A549 (cell line): ENCODE measurements around the gene SNX17. TPM values are rescaled to one million over a fixed set of nuclear protein-coding genes. Genes with fewer than 3 reads are reported as not detected.

Source experiments
- ATAC-seq, 2 experiments: fragments of 200-7000 bp in 1 of 2; fragments of >200 bp in 1 of 2; cut with Nextera tagmentation in 1 of 2; cut with Tn5 transposase in 1 of 2; 3 replicates each; pipeline versions ENCODE4 v1.8.0 to v1.9.1; 2018 to 2020; ENCODE audit warnings: mild to moderate bottlenecking in 1 of 2, moderate library complexity in 1 of 2
- CTCF ChIA-PET: fragments of 300-600 bp; sonication (Branson Sonifier 250); formaldehyde crosslinking; extraction: SDS; loops from one replicate; lab custom pipeline; 2021; ENCODE audit warnings: antibody characterized with exemption, inconsistent platforms; lab: Yijun Ruan, JAX
- POLR2A ChIA-PET: fragments of 350-600 bp; formaldehyde crosslinking; extraction: SDS; loops from one replicate; lab custom pipeline; 2021; ENCODE audit warnings: antibody characterized with exemption, inconsistent platforms; lab: Yijun Ruan, JAX
- DNase-seq, 2 experiments: peaks; one replicate each; pipeline versions ENCODE4 v3.0.0 to v3.0.0-alpha.2; 2011 to 2016; ENCODE audit warnings: low read depth in 1 of 2, low spot score in 1 of 2
- FAIRE-seq: peaks from 2 replicates; lab custom pipeline; 2011; peaks lifted over from hg19 to GRCh38; lab: Jason Lieb, UNC
- H3K27ac ChIP-seq, 2 experiments: fragments of >200 bp; sonication (Bioruptor Twin); formaldehyde crosslinking; 3 replicates each; pipeline ENCODE4 v1.5.1; 2016 to 2017
- H3K4me1 ChIP-seq: fragments of >200 bp; sonication (Bioruptor Twin); formaldehyde crosslinking; 3 replicates; pipeline ENCODE4 v1.6.1; 2016
- H3K4me2 ChIP-seq: fragments of >200 bp; sonication (Bioruptor Twin); formaldehyde crosslinking; 3 replicates; pipeline ENCODE4 v1.6.1; 2016
- H3K4me3 ChIP-seq: fragments of >200 bp; sonication (Bioruptor Twin); formaldehyde crosslinking; 3 replicates; pipeline ENCODE4 v1.5.1; 2016
- H3K9me3 ChIP-seq: fragments of >200 bp; sonication (Bioruptor Twin); formaldehyde crosslinking; 3 replicates; pipeline ENCODE4 v1.6.1; 2016
- CBX8 ChIP-seq: fragments of 200-600 bp; sonication (generic); IDR thresholded peaks from 2 replicates; pipeline ENCODE4 v1.6.1; 2016
- CEBPB ChIP-seq, 2 experiments: fragments of >200 bp in 1 of 2; sonication (Bioruptor Twin) in 1 of 2; formaldehyde crosslinking in 1 of 2; IDR thresholded peaks; 2 replicates each; pipeline ENCODE4 v1.6.1; 2012 to 2016
- CHD2 ChIP-seq: fragments of 150-350 bp; IDR thresholded peaks from 2 replicates; pipeline ENCODE4 v1.6.1; 2014; ENCODE audit warnings: low read length; ENCODE audit not compliant: partially characterized antibody
- CHD4 ChIP-seq: fragments of 200-600 bp; sonication (generic); IDR thresholded peaks from 2 replicates; pipeline ENCODE4 v1.6.1; 2016; ENCODE audit warnings: antibody characterized with exemption, mild to moderate bottlenecking, borderline replicate concordance
- FOSL2 ChIP-seq, 2 experiments: fragments of 450-650 bp in 1 of 2; fragments of >200 bp in 1 of 2; sonication (Bioruptor Twin) in 1 of 2; formaldehyde crosslinking; IDR thresholded peaks; 2 replicates each; pipeline versions ENCODE4 v1.5.0 to v1.6.1; 2016 to 2020; ENCODE audit warnings: mild to moderate bottlenecking in 1 of 2, moderate library complexity in 1 of 2
- GATA3 ChIP-seq: IDR thresholded peaks from 2 replicates; pipeline ENCODE4 v1.6.1; 2012; ENCODE audit warnings: borderline replicate concordance
- HDAC2 ChIP-seq: fragments of 200-600 bp; sonication (generic); IDR thresholded peaks from 2 replicates; pipeline ENCODE4 v1.6.1; 2016
- HES2 ChIP-seq: fragments of >200 bp; sonication (Bioruptor Twin); formaldehyde crosslinking; IDR thresholded peaks from 2 replicates; pipeline ENCODE4 v1.6.1; 2016
- HOXA7 ChIP-seq: fragments of 250-450 bp; sonication (Bioruptor Pico); IDR thresholded peaks from 2 replicates; pipeline ENCODE4 v1.5.0; 2020; ENCODE audit warnings: mild to moderate bottlenecking, moderate library complexity
- HOXB13 ChIP-seq: fragments of 250-450 bp; sonication (Bioruptor Pico); IDR thresholded peaks from 2 replicates; pipeline ENCODE4 v1.5.0; 2020; ENCODE audit warnings: low read depth, mild to moderate bottlenecking, moderate library complexity
- HOXB5 ChIP-seq: fragments of 250-450 bp; sonication (Bioruptor Pico); IDR thresholded peaks from 2 replicates; pipeline ENCODE4 v1.5.0; 2020; ENCODE audit warnings: mild to moderate bottlenecking, moderate library complexity
- JUN ChIP-seq, 2 experiments: fragments of >200 bp; sonication (Bioruptor Twin); formaldehyde crosslinking; IDR thresholded peaks; 2 replicates in 1 of 2; 3 replicates in 1 of 2; pipeline ENCODE4 v1.6.1; 2016 to 2017
- JUNB ChIP-seq: fragments of >200 bp; sonication (Bioruptor Twin); formaldehyde crosslinking; IDR thresholded peaks from 2 replicates; pipeline ENCODE4 v1.6.1; 2016
- KDM1A ChIP-seq: fragments of 200-600 bp; sonication (generic); IDR thresholded peaks from 2 replicates; pipeline ENCODE4 v1.6.1; 2016; ENCODE audit warnings: low read depth, mild to moderate bottlenecking
- MAX ChIP-seq: IDR thresholded peaks from 2 replicates; pipeline ENCODE4 v1.6.1; 2012
- MAZ ChIP-seq: fragments of 150-350 bp; IDR thresholded peaks from 2 replicates; pipeline ENCODE4 v1.6.1; 2014; ENCODE audit warnings: antibody characterized with exemption, low read depth, low read length, borderline replicate concordance
- MYC ChIP-seq: IDR thresholded peaks from 2 replicates; pipeline ENCODE4 v1.6.1; 2012; ENCODE audit warnings: mild to moderate bottlenecking, inconsistent platforms, low read length, improper control_type of control experiment, borderline replicate concordance
- NFE2L2 ChIP-seq: fragments of 150-350 bp; conservative IDR thresholded peaks from 2 replicates; pipeline ENCODE4 v1.6.1; 2014; ENCODE audit warnings: low read length
- POLR2A ChIP-seq: IDR thresholded peaks from 2 replicates; pipeline ENCODE4 v1.6.1; 2012; ENCODE audit warnings: mild to moderate bottlenecking, low read length
- RAD21 ChIP-seq, 2 experiments: fragments of >200 bp in 1 of 2; sonication (Bioruptor Twin) in 1 of 2; formaldehyde crosslinking in 1 of 2; IDR thresholded peaks in 1 of 2; conservative IDR thresholded peaks in 1 of 2; 2 replicates in 1 of 2; 3 replicates in 1 of 2; pipeline ENCODE4 v1.6.1; 2012 to 2018; ENCODE audit warnings: inconsistent platforms in 1 of 2
- RCOR1 ChIP-seq: fragments of 150-350 bp; IDR thresholded peaks from 2 replicates; pipeline ENCODE4 v1.6.1; 2014; ENCODE audit warnings: antibody characterized with exemption, low read length, low read depth
- RFX5 ChIP-seq: fragments of 450-650 bp; IDR thresholded peaks from 2 replicates; pipeline ENCODE4 v1.7.1; 2014; ENCODE audit warnings: antibody characterized with exemption, mild to moderate bottlenecking, moderate library complexity
- RNF2 ChIP-seq: fragments of 200-600 bp; sonication (generic); IDR thresholded peaks from 2 replicates; pipeline ENCODE4 v1.6.1; 2016; ENCODE audit warnings: low read depth, mild to moderate bottlenecking, antibody characterized with exemption, moderate library complexity, borderline replicate concordance
- SMC3 ChIP-seq: fragments of >200 bp; sonication (Bioruptor Twin); formaldehyde crosslinking; IDR thresholded peaks from 3 replicates; pipeline ENCODE4 v1.6.1; 2018; ENCODE audit warnings: inconsistent platforms
- TFCP2L1 ChIP-seq: fragments of 250-450 bp; sonication (Bioruptor Pico); IDR thresholded peaks from 2 replicates; pipeline ENCODE4 v1.5.0; 2021; ENCODE audit warnings: mild to moderate bottlenecking
- TP53 ChIP-seq: fragments of 250-450 bp; sonication (Bioruptor Pico); IDR thresholded peaks from 2 replicates; pipeline ENCODE4 v1.5.0; 2021; ENCODE audit warnings: mild to moderate bottlenecking, moderate library complexity
- whole genome bisulfite sequencing: methylation state at CpG from one replicate; pipeline ENCODE4 v1.1.6; 2017; ENCODE audit errors: missing lambda C conversion rate; 5-methylcytosine and 5-hydroxymethylcytosine counted together
- polyA plus RNA-seq, 4 experiments: library from polyadenylated mRNA; depleted of rRNA in 3 of 4; stranded (reverse); fragments of >200 nt; fragmentation: RNase III in 1 of 4; extraction: RNeasy Plus Mini Kit Qiagen cat#74134 plus additional on column Dnase treatment in 1 of 4; gene quantifications; 2 replicates in 3 of 4; 3 replicates in 1 of 4; pipeline ENCODE4 v1.2.3, GENCODE V29; 2011 to 2017
- TF ChIP-seq, protein P1 (sequence below): IDR thresholded peaks from 2 replicates; pipeline ENCODE4 v1.6.1; 2012
- TF ChIP-seq, protein P2 (sequence below): fragments of 150-350 bp; IDR thresholded peaks from 2 replicates; pipeline ENCODE4 v1.6.1; 2014; ENCODE audit warnings: low read depth, mild to moderate bottlenecking, low read length
- TF ChIP-seq, protein P3 (sequence below): fragments of >200 bp; sonication (Bioruptor Twin); formaldehyde crosslinking; IDR thresholded peaks from 3 replicates; pipeline ENCODE4 v1.5.1; 2016
- TF ChIP-seq, protein P4 (sequence below): fragments of >200 bp; sonication (Bioruptor Twin); formaldehyde crosslinking; IDR thresholded peaks from 3 replicates; pipeline ENCODE4 v1.6.1; 2016
- TF ChIP-seq, protein P5 (sequence below): IDR thresholded peaks from 2 replicates; pipeline ENCODE4 v1.6.1; 2012; ENCODE audit warnings: low read depth, borderline replicate concordance

SNX17 gene
- polyA plus RNA-seq, 2 of the 4 experiments (the other 2 are of a cell fraction) = 141 to 154 TPM

GRCh38 chr2:27320958-27321543 lies 49.4 kb upstream of the SNX17 start:
- H3K27ac ChIP-seq = peak overlapping the region; percentile 93 to 99
- H3K4me1 ChIP-seq = peaks cover 31% of the 10 kb centered on the region
- POLR2A ChIA-PET = interaction anchor here (0.6 to 1.0 kb wide), 2 partner anchors 11 to 18 kb away, joined by 3 to 10 read pairs; no protein-coding TSS in a partner anchor
- H3K4me2 ChIP-seq = peak overlapping the region; percentile 82
- CTCF ChIA-PET = interaction anchor here (0.7 to 12.8 kb wide), 28 partner anchors 8 to 295 kb away, joined by 3 to 171 read pairs (median 4); partner anchors contain the start of genes EIF2B4, SNX17, TRIM54 and ZNF513
- 4% methylated on average over 8 of the region's 8 CpGs for WGBS
- H3K9me3 ChIP-seq = no peaks in the 10 kb centered on the region
- FAIRE-seq = peak; percentile 51
- peak; percentile 86 to 88 for ATAC-seq
- H3K4me3 ChIP-seq = peak overlapping the region; percentile 58; the same call in 1 of the 3 replicates
- TF ChIP-seq JUN (IDR thresholded peaks at IDR 0.05) = peak; percentile 35 to 86; a peak in 3 of 5 replicates
- TF ChIP-seq MAX = peak; percentile 85
- TF ChIP-seq HOXB13 = no peak
- TF ChIP-seq CHD4 = no peak
- peak; percentile 60 for TF ChIP-seq SMC3
- TF ChIP-seq MYC = 0 out of 2 replicates have a peak, but pooled peaks have one; percentile 41
- TF ChIP-seq NFE2L2 = no peak
- TF ChIP-seq HOXA7 = no peak
- TF ChIP-seq, protein P1, sequence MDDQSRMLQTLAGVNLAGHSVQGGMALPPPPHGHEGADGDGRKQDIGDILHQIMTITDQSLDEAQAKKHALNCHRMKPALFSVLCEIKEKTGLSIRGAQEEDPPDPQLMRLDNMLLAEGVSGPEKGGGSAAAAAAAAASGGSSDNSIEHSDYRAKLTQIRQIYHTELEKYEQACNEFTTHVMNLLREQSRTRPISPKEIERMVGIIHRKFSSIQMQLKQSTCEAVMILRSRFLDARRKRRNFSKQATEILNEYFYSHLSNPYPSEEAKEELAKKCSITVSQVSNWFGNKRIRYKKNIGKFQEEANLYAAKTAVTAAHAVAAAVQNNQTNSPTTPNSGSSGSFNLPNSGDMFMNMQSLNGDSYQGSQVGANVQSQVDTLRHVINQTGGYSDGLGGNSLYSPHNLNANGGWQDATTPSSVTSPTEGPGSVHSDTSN = 0 out of 2 replicates have a peak, but pooled peaks have one; percentile 46
- no peak for TF ChIP-seq CBX8
- TF ChIP-seq RFX5 = no peak
- TF ChIP-seq, protein P2, sequence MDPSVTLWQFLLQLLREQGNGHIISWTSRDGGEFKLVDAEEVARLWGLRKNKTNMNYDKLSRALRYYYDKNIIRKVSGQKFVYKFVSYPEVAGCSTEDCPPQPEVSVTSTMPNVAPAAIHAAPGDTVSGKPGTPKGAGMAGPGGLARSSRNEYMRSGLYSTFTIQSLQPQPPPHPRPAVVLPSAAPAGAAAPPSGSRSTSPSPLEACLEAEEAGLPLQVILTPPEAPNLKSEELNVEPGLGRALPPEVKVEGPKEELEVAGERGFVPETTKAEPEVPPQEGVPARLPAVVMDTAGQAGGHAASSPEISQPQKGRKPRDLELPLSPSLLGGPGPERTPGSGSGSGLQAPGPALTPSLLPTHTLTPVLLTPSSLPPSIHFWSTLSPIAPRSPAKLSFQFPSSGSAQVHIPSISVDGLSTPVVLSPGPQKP = no peak
- TF ChIP-seq, protein P3, sequence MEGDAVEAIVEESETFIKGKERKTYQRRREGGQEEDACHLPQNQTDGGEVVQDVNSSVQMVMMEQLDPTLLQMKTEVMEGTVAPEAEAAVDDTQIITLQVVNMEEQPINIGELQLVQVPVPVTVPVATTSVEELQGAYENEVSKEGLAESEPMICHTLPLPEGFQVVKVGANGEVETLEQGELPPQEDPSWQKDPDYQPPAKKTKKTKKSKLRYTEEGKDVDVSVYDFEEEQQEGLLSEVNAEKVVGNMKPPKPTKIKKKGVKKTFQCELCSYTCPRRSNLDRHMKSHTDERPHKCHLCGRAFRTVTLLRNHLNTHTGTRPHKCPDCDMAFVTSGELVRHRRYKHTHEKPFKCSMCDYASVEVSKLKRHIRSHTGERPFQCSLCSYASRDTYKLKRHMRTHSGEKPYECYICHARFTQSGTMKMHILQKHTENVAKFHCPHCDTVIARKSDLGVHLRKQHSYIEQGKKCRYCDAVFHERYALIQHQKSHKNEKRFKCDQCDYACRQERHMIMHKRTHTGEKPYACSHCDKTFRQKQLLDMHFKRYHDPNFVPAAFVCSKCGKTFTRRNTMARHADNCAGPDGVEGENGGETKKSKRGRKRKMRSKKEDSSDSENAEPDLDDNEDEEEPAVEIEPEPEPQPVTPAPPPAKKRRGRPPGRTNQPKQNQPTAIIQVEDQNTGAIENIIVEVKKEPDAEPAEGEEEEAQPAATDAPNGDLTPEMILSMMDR = peak; percentile 59
- TF ChIP-seq HES2 = no peak
- TF ChIP-seq FOSL2 (IDR thresholded peaks at IDR 0.05) = peak; percentile 99
- TF ChIP-seq FOSL2 (CRISPR knock-in tag; IDR thresholded peaks at IDR 0.05) = peak; percentile 100
- no peak for TF ChIP-seq HOXB5 (CRISPR knock-in tag)
- TF ChIP-seq JUNB = peak; percentile 93
- TF ChIP-seq KDM1A = no peak
- TF ChIP-seq POLR2A = no peak
- no peak for TF ChIP-seq CHD2
- TF ChIP-seq, protein P4, sequence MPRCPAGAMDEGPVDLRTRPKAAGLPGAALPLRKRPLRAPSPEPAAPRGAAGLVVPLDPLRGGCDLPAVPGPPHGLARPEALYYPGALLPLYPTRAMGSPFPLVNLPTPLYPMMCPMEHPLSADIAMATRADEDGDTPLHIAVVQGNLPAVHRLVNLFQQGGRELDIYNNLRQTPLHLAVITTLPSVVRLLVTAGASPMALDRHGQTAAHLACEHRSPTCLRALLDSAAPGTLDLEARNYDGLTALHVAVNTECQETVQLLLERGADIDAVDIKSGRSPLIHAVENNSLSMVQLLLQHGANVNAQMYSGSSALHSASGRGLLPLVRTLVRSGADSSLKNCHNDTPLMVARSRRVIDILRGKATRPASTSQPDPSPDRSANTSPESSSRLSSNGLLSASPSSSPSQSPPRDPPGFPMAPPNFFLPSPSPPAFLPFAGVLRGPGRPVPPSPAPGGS = no peak
- peak; percentile 55 to 56; a peak in 3 of 5 replicates for TF ChIP-seq RAD21 (conservative IDR thresholded peaks at IDR 0.05 in 1 of 2, IDR thresholded peaks at IDR 0.05 in 1 of 2)
- no peak for TF ChIP-seq TP53 (CRISPR knock-in tag)
- TF ChIP-seq CEBPB (IDR thresholded peaks at IDR 0.05) = no peak; a peak in 1 of 4 replicates
- no peak for TF ChIP-seq RNF2
- peak; percentile 62; the same call in 1 of the 2 replicates for TF ChIP-seq GATA3
- no peak for TF ChIP-seq MAZ
- TF ChIP-seq RCOR1 = no peak
- TF ChIP-seq, protein P5, sequence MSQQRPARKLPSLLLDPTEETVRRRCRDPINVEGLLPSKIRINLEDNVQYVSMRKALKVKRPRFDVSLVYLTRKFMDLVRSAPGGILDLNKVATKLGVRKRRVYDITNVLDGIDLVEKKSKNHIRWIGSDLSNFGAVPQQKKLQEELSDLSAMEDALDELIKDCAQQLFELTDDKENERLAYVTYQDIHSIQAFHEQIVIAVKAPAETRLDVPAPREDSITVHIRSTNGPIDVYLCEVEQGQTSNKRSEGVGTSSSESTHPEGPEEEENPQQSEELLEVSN = no peak; the same call in 1 of the 2 replicates
- no peak for TF ChIP-seq TFCP2L1
- TF ChIP-seq HDAC2 = no peak
- DNase-seq = peak; percentile 96 to 98
